SIG-M5 treated with dmso at 0.1 percent for 504 hours (cell line): Measurements from ENCODE around the gene SOD2.
"Not testable (repeated sequence)": the region's sequence is repeated elsewhere in the genome, so short reads cannot be mapped to it uniquely, and the experiment has no call there.

Experiments used
- DNase-seq: peaks from one replicate; lab custom pipeline; 2025; ENCODE audit not compliant: unreplicated experiment; lab: John Stamatoyannopoulos, UW

SOD2 gene

GRCh38 chr6:159684013-159684304 lies 9.1 kb downstream of the SOD2 start:
- DNase-seq: no peak

- no peak for DNase-seq
Measured at GRCh38 chr6:159682810-159683209, 10.2 kb downstream of the SOD2 start.

- no peak for DNase-seq
Measured at GRCh38 chr6:159682295-159682694, 10.7 kb downstream of the SOD2 start.

DNA sequence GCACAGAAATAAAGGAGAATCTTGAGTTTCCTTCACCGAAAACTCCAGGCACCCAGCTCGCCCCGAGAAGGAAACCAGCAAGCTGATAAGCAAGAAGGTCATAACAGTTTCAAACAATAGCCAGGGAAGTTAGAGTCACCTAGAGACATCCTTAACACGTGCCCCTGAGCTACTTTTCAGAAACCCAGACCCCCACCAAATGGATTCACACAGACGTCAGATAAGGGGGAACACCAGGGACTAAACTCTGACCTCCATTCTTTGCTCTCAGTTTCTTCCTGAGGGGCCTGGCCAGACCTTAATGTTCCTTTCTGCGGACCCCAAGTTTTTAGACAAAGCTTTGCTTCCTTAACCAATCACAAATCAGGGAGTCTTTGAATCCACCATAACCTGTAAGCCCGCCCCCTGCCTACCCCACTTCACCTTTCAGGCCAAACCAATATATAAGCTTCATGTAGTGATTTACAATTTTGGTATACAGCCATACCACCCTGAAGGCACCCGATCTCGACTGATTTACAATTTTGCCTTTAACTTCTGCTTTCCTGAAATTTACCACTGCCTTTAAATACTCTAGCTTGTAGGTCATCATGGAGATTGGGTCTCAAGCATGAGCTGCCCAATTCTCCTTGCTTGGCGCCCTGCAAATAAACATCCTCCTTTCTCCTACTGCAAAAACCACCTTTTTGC lies 11.7 kb downstream of the SOD2 start:
- no peak for DNase-seq

DNA sequence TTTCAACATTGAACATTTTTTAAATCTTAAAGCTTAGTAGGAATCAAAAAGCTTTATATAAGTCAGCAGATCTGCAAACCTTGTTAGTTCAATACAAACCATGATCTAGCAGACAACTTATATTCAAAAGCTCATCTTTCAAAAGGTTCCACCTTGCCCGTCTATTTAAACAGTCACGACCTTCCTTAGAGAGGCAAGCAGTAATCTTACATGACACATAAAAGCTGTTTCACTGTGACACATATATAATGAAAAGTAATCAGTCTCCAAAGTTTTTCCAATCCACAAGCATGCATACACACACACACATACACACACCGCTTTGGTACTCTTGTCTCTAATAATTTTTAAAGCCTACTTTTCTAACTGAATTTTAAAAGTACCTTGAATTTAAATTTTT lies 12.9 kb downstream of the SOD2 start:
- no peak for DNase-seq

DNA sequence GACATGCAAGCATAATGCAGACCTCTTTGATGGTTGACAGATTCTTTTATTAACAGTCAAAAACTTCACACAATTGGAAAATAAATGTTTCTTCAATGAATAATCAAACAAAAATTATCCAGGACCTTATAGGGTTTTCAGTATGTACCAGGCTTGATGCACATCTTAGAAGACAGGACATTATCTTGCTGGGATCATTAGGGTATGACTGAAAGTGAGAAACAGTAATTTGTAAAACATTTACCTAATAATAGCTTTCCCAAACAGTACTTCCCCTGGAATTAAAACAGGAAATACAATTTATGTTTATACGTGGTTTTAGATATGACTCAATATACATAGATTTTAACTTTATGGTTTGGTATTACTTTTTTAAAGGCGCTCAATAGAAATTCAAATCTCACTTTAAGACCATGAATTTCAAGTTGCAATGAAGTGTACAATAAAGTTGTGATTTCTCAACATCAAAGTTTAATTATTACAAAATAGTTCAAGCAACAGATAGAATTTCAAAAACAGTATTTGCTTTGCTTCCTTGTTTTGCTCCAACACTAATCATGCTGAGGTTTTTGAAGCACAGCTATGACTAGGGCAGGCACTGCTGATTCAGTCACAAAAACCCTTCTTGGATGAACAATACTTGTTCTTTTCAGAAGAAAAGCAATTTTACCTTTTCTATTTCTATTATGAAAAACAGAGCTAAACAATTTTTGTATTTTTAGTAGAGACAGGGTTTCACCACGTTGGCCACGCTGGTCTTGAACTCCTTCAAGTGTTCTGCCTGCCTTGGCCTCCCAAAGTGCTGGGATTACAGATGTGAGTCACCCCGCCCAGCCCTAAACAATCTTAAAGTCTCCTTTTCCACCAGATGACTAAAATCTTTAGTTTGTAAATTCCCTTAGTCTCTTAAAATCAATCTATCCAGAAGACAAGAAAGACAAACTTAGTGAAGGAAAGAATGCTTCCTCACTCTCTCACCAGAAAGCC lies 13.7 kb downstream of the SOD2 start:
- no peak for DNase-seq

DNA sequence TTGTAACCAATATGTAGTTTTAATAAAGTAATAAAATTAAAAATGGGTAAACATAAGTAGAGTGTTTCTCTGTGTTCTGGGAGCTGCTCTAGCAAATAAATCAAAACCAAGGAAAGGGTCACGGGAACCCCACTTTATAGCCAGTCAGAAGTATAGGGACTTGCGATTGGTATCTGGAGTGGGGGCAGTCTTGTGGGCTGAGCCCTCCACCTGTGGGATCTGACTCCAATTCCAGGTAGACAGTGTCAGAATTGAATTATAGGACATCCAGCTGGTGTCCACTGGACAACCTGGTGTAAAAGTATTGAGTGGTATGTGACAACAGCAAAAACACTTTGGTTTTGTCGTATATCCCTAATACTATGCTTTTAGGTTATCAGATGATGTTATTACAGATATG lies 14.5 kb downstream of the SOD2 start:
- DNase-seq: no peak

DNA sequence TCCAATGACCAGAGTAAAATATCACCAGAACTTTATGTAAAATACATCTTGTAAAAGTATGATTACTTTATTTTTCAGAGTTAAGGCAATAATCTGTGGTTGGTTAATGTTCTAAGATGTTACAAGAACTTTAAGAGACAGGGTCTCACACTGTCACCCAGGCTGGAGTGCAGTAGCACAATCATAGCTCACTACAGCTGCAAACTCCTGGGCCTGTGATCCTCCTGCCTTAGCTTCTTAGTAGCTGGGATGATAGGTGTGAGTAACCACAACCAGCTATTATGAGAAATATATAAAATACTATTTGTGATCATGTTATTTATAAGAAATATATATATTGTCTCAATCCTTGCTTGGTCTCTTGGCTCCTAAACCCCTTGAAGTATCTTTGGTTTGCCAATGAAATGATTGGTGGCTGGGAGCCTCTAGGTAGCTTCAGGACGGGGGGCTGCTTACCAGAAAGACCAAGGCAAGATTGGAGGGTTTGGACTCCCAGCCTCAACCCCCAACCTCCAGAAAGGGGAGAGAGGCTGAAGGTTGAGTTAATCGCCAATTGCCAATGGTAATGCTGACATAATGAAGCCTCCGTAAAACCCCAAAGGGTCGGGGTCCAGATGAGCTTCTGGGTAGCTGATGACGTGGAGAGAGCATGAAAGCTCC lies 15.4 kb downstream of the SOD2 start:
- no peak for DNase-seq

- no peak for DNase-seq
Measured at GRCh38 chr6:159676890-159677505, 16.0 kb downstream of the SOD2 start.

GRCh38 chr6:159676236-159676635 lies 16.8 kb downstream of the SOD2 start:
- DNase-seq: not testable (repeated sequence)

DNA sequence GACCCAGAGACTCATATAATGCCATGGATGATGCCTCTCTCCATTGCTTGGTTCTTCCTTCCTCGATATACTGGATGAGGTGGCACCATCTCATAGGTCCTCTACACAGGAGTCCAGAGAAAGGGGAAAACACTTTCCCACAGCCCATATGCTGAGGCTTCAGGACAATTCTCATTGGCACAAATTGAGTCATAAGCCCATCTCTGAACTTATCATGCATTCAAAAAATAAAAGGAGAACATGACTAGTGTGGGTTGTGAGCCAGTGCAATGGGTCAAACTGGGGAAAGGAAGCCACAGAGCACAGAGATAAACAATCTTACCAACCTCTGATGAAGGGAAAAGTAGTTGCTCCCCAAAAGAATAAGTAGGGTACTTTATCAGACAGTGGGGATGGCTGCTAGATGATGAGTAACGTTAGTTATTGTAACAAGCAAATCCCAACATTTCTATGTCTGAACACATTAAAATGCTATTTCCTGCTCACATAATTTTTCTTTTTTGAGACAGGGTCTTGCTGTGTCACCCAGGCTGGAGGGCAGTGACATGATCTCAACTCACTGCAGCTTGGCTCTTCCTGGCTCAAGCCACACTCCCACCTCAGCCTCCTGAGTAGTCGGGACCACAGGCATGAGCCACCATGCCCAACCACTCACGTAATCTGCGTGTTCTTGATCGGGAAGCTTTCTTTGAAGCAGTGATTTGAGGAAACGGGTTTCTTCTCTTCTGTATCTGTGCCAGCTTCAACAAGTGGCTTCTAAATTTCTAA lies 27.0 kb downstream of the SOD2 start:
- no peak for DNase-seq

DNA sequence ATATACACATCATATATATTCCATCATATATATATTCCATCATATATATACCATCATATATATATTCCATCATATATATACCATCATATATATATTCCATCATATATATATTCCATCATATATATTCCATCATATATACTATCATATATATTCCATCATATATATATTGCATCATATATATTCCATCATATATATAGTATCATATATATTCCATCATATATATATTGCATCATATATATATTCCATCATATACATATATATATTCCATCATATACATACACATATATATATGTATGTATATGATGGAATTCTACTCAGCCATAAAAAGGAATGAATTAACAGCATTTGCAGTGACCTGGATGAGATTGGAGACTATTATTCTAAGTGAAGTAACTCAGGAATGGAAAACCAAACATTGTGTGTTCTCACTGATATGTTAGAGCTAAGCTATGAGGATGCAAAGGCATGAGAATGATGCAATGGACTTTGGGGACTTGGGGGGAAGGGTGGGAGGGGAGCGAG lies 29.6 kb downstream of the SOD2 start:
- not testable (repeated sequence) for DNase-seq

GRCh38 chr6:159661977-159662376 lies 31.1 kb downstream of the SOD2 start:
- DNase-seq: not testable (repeated sequence)

- no peak for DNase-seq
Measured at GRCh38 chr6:159655409-159655988, 37.5 kb downstream of the SOD2 start.

DNA sequence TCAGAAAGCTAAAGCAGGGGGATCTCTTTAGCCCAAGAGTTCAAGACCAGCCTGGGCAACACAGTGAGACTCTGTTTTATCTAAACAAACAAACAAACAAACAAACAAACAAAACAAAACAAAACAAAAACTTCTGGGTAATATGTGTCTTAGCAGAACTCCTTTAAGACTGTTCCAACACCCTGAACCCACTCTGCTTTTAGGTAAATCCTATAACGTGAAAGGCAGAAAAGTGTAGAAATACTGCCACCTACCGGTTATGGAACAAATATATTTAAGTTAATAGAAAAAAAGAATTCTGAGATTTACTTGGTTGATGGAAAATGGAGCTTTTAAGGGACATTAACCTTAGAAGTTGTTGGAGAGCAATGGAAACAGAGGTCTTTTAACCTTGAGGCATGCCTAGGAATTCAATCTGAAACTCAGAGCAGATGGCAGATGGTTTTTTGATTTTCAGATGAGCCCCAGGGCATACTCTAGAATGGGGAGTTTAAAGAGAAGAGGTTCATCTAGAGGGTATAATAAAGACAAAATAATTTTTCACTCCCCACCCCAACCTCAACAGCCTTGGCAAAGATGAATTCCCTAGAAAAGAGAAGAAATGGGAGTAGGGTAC lies 38.5 kb downstream of the SOD2 start:
- DNase-seq: peak; percentile 57

GRCh38 chr6:159650314-159650713 lies 42.7 kb downstream of the SOD2 start:
- DNase-seq: no peak

- DNase-seq: no peak
Measured at GRCh38 chr6:159649441-159649840, 43.6 kb downstream of the SOD2 start.

GRCh38 chr6:159646733-159647132 lies 46.3 kb downstream of the SOD2 start:
- DNase-seq: no peak

- no peak for DNase-seq
Measured at GRCh38 chr6:159646116-159646515, 46.9 kb downstream of the SOD2 start.

GRCh38 chr6:159645640-159646039 lies 47.4 kb downstream of the SOD2 start:
- DNase-seq: peak; percentile 16
